ENCODE measurements around the gene BAIAP2. TPM values are rescaled to one million over a fixed set of nuclear protein-coding genes. Genes with fewer than 3 reads are reported as not detected.

The BAIAP2 gene
- total RNA-seq, 2 experiments from 2014 or later, result 2.8 TPM

DNA sequence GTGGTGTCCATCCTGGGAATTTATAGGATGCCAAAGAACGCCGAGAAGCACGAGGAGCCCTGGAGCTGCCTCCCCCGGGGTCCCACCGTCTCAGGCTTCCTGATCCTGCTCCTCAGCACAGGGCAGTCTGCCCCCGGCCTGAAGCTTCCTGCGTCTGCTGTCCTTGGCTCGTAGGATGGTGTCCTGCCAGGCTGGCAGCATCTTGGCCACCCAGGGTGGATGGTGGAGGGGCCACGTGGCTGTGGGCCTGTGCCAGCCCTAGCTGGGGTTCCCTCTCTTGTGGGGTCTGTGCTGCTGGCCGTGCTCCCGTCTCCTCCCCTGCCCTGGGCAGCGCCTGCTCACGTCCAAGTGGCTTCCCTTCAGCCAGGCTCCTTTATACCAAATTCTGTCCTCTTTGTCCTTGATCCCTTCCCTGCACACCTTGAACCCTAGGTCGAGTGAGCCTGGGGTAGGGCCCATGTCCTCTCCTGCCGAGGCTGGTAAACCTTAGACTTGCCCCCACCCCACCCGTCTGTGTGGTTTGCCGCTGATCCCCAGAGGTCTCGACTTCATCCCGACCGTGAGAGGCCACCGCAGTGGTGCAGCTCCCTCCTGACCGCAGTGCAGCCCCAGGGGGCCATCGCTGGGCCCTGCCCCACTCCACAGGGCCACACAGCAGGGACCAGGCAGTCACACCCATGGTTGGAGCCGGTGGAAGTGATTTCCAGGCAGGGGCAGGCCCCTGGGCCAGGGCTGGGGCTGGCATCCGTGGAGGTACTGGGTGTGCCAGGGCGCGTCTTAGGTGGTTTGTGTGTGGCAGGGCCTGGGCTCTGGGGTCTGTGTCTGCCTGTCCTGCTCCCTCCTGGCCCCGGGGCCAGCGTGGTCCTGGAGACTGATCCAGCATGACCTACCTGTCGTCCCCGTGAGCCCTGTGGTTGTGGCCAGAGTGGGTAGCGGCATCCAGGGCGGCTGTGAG is 46.5 kb downstream of the BAIAP2 start:
- H3K4me1 Mint-ChIP-seq, result no peaks in the 10 kb centered on the region
- no peaks in the 10 kb centered on the region for H3K27me3 Mint-ChIP-seq
- POLR2A ChIA-PET, result no interaction called here
- H3K4me3 Mint-ChIP-seq, result no peak overlapping the region
- H3K9me3 Mint-ChIP-seq, result no peaks in the 10 kb centered on the region
- DNase-seq, result no peak
- no peaks in the 10 kb centered on the region for H3K36me3 Mint-ChIP-seq (ENCODE audit: low read depth)
- H3K27ac Mint-ChIP-seq, result no peak overlapping the region
- CTCF ChIA-PET, result no interaction called here

DNA sequence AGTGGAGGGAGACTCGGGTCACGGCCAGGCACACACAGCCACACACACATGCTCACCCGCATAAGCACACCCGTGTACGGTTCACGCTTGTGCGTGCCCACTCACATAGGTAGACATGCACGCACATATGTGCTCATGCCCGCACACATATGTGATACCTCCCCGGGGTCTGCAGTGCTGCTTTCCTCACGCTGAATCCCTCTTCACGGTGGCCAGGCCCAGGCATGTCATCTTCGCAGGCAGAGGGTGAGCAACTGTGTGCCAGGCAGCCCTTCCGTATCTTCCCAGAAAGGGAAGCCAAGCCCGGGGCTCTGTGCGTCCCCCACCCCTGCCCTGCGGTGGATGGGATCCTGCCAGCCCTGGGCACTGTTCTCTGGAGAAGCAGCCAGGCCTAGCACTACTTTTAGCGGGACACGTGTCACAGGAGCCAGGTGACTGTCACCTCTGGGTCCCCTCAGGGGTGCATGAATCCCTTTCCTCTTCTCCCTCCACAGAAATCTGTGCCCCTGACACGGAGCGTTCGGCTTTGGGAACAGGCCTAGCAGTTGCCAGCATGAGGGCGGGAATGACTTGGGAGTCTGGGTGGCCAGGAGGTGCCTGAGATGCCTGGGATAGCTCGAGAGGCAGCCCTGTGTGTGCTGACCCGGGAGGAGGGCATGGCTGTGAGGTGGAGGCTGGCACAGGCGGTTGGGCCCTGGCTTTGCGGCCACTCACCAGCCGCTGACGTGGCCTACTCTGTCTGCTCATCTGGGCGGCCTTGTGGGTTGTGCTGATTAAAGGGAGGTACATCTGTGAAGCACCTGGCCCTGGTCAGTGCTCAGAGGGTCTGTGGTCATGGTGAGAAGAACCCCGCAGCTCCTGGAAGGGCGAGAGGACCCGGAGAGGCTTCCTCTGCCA is 47.5 kb downstream of the BAIAP2 start:
- Mint-ChIP-seq H3K4me3 (no peak overlapping the region), H3K4me1 (peaks cover 7% of the 10 kb centered on the region), H3K9me3 (no peaks in the 10 kb centered on the region), H3K27me3 (no peaks in the 10 kb centered on the region), H3K27ac (no peak overlapping the region), H3K36me3 (ENCODE audit: low read depth) (no peaks in the 10 kb centered on the region)
- DNase-seq, result no peak
- ChIA-PET CTCF (no interaction called here), POLR2A (no interaction called here)

DNA sequence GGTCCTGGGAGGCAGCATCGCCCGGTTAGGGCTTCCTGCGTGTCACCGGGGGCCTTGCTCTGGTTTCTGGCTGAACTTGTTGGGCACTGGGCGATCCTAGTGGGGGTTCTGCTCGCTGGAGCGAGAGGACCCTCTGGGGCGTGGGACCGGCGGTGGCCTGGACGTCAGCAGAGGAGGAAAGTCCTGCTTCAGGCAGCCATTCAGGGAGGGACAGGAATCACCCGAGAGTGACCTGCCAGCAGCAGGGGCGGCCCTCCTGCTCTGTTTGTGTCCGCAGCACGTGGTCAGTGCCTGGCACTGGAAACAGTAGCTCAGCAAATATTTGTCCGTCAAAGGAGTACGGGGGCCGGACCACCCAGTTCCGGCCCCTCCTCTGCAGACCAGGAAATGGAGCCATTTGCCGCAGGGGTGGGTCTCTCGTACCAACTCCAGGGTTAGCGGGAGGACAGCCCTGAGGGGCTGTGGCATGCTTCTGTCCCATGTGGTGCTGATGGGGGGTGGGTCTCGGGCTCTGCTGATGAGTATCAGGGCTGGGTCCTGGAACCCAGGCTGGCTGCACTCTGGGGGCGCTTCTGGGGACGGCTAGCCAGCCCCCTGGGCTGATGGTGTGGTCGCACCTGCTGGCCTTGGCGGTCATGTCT is 48.3 kb downstream of the BAIAP2 start:
- no peak overlapping the region for H3K4me3 Mint-ChIP-seq
- no peaks in the 10 kb centered on the region for H3K36me3 Mint-ChIP-seq (ENCODE audit: low read depth)
- ChIA-PET POLR2A (no interaction called here), CTCF (no interaction called here)
- no peaks in the 10 kb centered on the region for H3K27me3 Mint-ChIP-seq
- DNase-seq, result no peak
- no peak overlapping the region for H3K27ac Mint-ChIP-seq
- no peaks in the 10 kb centered on the region for H3K9me3 Mint-ChIP-seq
- peaks cover 8% of the 10 kb centered on the region for H3K4me1 Mint-ChIP-seq

DNA sequence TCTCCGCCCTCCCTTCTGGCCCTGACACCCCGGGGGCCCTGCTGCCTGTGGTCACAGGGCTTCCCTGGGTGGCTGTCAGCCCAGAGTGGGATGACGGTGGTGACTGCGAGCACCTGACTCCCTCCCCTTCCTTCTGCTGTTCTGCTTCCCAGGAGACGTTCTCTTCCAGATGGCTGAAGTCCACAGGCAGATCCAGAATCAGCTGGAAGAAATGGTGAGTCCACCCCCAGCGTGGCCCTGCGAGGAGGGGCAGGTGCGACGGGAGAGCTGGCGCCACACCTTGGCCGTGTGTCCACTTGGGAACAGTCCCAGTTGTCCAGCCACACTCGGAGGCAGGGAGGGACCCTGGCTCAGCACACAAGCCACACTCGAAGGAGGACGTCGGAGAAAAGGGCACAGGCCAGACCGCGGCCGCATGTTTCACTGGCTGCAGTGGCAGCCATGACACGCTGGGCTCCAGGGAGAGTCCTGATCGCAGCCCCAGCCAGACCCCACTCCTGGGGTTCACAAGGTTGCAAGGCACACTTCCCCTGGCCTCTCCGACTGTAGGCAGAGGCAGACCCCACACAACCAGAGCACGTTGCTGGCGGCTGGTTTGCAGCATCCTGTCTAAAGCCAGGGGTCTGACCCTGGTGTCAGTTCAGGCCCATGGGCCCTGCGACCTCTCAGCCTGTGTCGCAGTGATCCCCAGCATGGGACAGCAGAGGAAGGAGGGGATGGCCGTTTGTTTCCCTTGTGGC is 49.9 kb downstream of the BAIAP2 start:
- POLR2A ChIA-PET, result no interaction called here

DNA sequence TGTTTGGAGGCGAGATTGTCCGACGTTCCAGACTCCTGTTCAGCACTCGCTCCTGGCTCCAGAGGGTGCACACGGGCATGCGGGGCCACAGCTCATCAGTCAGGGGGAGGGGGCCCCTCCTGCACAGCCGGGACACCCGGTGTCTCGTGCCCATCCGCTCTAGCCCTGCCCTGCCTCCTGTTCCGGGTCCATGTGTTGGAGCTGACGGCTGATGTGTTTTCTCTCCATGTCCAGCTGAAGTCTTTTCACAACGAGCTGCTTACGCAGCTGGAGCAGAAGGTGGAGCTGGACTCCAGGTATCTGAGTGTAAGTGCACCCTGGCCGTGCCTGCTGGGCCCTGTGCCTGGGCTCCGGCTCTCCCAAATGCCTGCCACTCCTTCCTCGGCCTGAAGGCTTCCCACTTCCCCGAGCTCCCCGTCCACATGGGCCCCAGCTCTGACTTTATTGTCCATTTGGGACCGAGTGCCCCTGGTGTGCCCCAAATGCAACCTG is 50.5 kb downstream of the BAIAP2 start:
- Mint-ChIP-seq H3K9me3 (no peaks in the 10 kb centered on the region), H3K4me1 (peaks cover 11% of the 10 kb centered on the region), H3K27ac (no peak overlapping the region), H3K4me3 (no peak overlapping the region), H3K27me3 (no peaks in the 10 kb centered on the region), H3K36me3 (ENCODE audit: low read depth) (no peaks in the 10 kb centered on the region)
- CTCF ChIA-PET, result interaction anchor here (1.1 kb wide), 1 partner anchor 16 kb away, joined by 4 read pairs; no protein-coding TSS in a partner anchor
- POLR2A ChIA-PET, result no interaction called here
- no peak for DNase-seq

More for the DNA sequence above, 49.9 kb downstream of the BAIAP2 start:
- H3K27ac Mint-ChIP-seq, result no peak overlapping the region
- peaks cover 8% of the 10 kb centered on the region for H3K4me1 Mint-ChIP-seq
- CTCF ChIA-PET, result interaction anchor here (1.1 kb wide), 1 partner anchor 17 kb away, joined by 4 read pairs; no protein-coding TSS in a partner anchor
- no peaks in the 10 kb centered on the region for H3K27me3 Mint-ChIP-seq
- H3K36me3 Mint-ChIP-seq (ENCODE audit: low read depth), result no peaks in the 10 kb centered on the region
- DNase-seq, result no peak
- H3K4me3 Mint-ChIP-seq, result no peak overlapping the region
- no peaks in the 10 kb centered on the region for H3K9me3 Mint-ChIP-seq

DNA sequence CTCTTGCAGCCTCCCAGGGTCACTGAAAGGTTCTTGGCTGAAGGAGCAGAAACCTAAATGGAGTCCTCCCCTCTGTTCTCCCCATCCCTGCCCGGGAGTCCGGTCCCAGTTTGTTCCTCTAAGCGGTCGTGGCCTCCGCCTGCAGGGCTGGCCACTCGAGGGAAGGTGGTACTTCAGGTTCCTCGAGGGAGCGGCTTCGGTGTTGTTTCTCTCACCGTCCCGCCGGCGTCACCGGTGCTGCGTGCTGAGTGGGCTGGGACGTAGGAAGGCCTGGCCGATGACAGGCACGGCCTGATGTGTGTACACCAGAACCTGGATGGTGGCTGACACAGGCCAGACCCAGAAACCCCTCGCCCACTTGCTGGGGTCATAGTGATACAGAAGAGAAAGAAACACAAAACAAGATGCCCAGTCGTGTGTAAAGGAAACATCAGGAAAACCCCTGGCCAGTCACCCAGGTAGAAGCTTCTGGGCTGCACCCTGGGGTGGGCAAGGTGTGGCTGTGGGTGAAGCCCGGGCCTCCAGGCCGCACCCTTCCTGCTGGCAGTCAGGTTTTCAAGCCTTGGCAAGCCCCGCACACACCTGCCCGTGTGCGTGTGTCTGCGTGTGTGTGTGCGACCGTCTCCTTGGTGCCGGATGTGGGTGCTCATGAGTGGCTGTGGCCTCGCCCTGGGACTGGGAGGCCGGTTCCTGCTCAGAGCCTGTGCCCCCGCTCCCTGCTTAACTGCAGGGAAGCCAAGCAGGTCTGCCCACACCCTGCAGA is 52.0 kb downstream of the BAIAP2 start:
- CTCF ChIA-PET, result interaction anchor here (1.0 kb wide), 1 partner anchor 15 kb away, joined by 3 read pairs; no protein-coding TSS in a partner anchor
- Mint-ChIP-seq H3K36me3 (ENCODE audit: low read depth) (no peaks in the 10 kb centered on the region), H3K27ac (peak overlapping the region; percentile 19), H3K4me3 (no peak overlapping the region), H3K27me3 (no peaks in the 10 kb centered on the region), H3K4me1 (peaks cover 16% of the 10 kb centered on the region), H3K9me3 (no peaks in the 10 kb centered on the region)
- DNase-seq, result peak; percentile 20
- POLR2A ChIA-PET, result no interaction called here

DNA sequence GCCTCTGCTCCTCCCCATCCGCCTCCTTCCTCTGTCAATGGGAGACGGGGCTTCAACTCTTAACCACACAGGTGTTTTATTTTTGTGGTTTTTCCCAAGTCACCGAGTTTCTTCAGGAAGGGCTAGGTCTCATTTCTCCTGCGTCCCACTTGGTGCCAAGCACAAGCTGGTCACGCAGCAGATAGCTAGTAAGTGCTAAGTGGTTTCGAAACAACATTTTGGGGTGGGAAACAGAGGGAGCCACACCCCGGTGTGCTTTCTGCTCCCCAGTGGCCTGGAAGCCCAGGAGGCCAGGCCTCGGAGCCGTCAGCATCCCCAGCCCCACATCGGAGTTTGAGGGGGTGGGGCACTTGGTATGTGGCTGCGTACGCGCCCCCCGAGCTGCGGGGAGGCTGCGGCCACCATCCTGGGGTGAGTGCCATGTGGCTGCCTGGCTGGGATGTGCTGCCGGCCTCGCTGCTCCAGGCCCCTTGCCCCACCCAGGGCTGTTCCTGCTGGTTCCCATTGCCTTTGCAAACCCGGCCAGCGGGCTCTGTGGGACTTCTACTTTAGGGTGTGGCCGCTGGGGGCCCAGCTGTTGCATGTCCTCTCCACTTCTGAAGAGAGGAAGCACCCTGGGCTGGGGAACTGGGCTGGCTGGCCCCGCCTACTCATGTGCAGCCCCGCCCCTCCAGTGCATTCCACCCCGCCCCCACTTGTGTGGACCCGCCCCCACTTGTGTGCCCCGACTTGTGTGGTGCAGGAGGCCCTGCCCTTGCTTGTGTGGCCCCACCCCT is 55.6 kb downstream of the BAIAP2 start:
- ChIA-PET POLR2A (no interaction called here), CTCF (interaction anchor here (2.6 kb wide), 1 partner anchor 12 kb away, joined by 9 read pairs; no protein-coding TSS in a partner anchor)
- no peak overlapping the region for H3K4me3 Mint-ChIP-seq
- H3K36me3 Mint-ChIP-seq (ENCODE audit: low read depth), result no peaks in the 10 kb centered on the region
- DNase-seq, result peak; percentile 38
- H3K4me1 Mint-ChIP-seq, result peaks cover 32% of the 10 kb centered on the region
- no peak overlapping the region for H3K27ac Mint-ChIP-seq
- no peaks in the 10 kb centered on the region for H3K27me3 Mint-ChIP-seq
- H3K9me3 Mint-ChIP-seq, result no peaks in the 10 kb centered on the region

DNA sequence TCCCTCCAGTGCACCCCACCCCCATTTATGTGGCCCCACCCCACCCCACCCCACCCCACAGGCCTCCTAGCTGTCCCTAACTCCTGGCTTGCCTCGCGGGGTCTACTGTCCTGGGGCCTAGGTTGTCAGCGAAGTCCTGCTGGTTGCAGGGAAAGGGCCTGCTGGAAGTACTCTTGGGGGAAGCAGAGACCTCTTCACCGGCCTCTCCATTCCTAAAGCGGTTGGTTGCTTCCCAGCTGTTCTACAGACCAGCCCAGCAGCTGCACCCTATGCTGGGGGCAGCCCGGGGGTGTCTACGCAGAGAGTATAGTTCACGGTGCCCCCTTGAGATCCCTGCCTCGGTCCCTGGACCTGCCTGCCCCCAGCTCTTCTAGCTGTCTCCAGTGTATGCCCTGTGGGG is 56.2 kb downstream of the BAIAP2 start:
- Mint-ChIP-seq H3K9me3 (no peaks in the 10 kb centered on the region), H3K36me3 (ENCODE audit: low read depth) (no peaks in the 10 kb centered on the region), H3K27ac (no peak overlapping the region), H3K27me3 (no peaks in the 10 kb centered on the region), H3K4me1 (peaks cover 38% of the 10 kb centered on the region), H3K4me3 (no peak overlapping the region)
- DNase-seq, result no peak
- ChIA-PET CTCF (interaction anchor here (2.6 kb wide), 1 partner anchor 11 kb away, joined by 9 read pairs; no protein-coding TSS in a partner anchor), POLR2A (no interaction called here)

DNA sequence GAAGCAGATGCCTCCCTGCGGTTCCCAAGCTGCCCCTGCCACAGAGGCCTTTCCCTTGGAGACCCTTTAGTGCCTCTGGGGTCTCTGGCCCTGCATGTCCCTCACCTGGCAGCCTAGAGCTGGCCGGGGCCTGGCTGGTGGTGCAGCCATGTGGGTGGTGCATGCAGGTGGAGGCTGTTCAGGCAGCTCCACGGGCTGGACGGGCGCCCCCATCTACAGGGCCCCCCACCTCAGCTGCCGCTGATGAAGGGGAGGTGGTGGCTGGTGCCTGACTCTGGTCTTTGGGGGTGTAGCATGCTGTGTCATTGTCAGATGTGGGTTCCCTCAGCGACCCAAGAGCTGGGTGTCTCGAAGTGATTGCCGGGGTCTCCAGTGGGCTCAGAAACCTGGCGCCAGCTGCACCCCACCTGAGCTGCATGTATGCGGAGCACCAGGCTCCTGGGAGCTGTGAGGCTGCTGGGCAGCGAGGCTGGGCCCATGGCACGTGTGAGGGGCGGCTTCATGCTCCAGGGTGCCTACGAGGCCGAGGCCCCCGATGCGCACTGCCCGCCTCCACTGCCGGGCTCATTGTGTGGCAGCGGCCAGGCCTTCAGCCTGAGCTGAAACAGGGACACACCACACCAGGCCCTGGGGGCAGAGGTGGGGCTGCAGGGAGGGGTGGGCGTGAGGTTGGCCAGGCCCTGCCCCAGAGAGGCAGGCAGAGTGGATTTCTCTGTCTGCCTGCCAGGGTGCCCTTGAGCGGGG is 57.0 kb downstream of the BAIAP2 start:
- no peak for DNase-seq
- H3K27me3 Mint-ChIP-seq, result no peaks in the 10 kb centered on the region
- H3K4me3 Mint-ChIP-seq, result no peak overlapping the region
- ChIA-PET POLR2A (no interaction called here), CTCF (interaction anchor here (0.5 to 2.6 kb wide), 3 partner anchors 10 to 1918 kb away, joined by 3 to 9 read pairs (median 6); no protein-coding TSS in a partner anchor)
- no peaks in the 10 kb centered on the region for H3K9me3 Mint-ChIP-seq
- peaks cover 42% of the 10 kb centered on the region for H3K4me1 Mint-ChIP-seq
- H3K36me3 Mint-ChIP-seq (ENCODE audit: low read depth), result no peaks in the 10 kb centered on the region
- no peak overlapping the region for H3K27ac Mint-ChIP-seq

DNA sequence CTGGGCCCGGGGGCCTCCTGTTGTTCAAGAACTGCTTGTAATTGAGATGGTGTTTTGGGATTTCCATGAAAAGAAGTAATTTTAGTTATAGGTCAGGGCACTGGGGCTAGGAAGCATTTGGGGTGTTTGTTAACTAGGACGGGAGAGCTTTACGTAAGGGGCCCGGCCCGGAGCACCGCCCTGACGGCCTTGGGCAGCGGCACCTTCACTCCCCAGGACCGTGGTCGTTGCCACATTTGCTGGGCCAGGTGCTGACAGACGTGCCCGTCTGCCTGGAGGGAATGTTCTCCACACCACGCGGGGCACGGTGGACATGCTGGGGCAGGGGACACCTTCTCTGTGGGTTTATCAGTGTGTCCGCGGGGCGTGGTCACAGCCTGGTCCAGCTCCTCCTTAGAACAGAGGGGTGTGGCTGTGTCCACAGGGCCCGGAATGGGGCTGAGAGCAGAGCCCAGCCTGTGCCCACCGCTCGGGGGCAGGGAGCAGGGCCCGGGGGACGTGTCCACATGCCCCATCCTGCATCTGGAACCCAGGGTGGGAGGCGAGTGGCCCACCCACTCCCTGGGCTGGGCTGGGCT is 57.7 kb downstream of the BAIAP2 start:
- Mint-ChIP-seq H3K9me3 (no peaks in the 10 kb centered on the region), H3K27me3 (no peaks in the 10 kb centered on the region), H3K36me3 (ENCODE audit: low read depth) (no peaks in the 10 kb centered on the region), H3K4me1 (peaks cover 37% of the 10 kb centered on the region), H3K4me3 (no peak overlapping the region), H3K27ac (no peak overlapping the region)
- CTCF ChIA-PET, result interaction anchor here (0.5 to 2.6 kb wide), 3 partner anchors 10 to 1919 kb away, joined by 3 to 9 read pairs (median 6); no protein-coding TSS in a partner anchor
- POLR2A ChIA-PET, result no interaction called here
- DNase-seq, result no peak

Data from activated CD4-positive, alpha-beta T cell treated with anti-CD3 and anti-CD28 coated beads, Interleukin-2, amount 10 ng/mL, durations not matched to agents 7 days and 5 days (primary cell).